NCI-H2107 treated with DMSO at 0.1 percent for 48 hours (cell line): ENCODE data around the gene POM121.
"Not testable (repeated sequence)": the region's sequence is repeated elsewhere in the genome, so short reads cannot be mapped to it uniquely, and the experiment has no call there.

Source experiments
- DNase-seq: peaks from one replicate; lab custom pipeline; 2025; ENCODE audit not compliant: unreplicated experiment; lab: John Stamatoyannopoulos, UW

Gene POM121

GRCh38 chr7:72949276-72949675 lies 24.4 kb downstream of the POM121 start:
- not testable (repeated sequence) for DNase-seq

- not testable (repeated sequence) for DNase-seq
Measured at GRCh38 chr7:72949686-72950085, 24.8 kb downstream of the POM121 start.

DNA sequence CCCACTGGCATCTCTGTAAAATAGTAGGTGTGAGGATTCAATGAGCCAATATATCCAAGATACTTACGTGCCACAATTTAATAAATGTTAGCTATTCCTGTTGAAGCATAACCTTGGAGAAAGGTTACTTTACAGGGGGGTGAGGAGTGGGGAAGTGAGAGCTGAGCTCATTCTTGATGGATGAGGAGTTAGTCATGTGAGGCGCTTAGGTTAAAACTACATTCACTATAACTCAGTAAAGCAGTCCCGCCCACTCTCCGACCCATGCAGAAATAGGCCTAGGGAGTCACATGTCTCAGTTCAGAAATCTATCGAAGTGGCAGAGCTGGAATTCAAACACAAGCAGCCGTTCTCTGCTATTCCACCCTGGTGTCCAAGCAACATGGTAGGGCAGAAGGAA lies 25.5 kb downstream of the POM121 start:
- DNase-seq = not testable (repeated sequence)

DNA sequence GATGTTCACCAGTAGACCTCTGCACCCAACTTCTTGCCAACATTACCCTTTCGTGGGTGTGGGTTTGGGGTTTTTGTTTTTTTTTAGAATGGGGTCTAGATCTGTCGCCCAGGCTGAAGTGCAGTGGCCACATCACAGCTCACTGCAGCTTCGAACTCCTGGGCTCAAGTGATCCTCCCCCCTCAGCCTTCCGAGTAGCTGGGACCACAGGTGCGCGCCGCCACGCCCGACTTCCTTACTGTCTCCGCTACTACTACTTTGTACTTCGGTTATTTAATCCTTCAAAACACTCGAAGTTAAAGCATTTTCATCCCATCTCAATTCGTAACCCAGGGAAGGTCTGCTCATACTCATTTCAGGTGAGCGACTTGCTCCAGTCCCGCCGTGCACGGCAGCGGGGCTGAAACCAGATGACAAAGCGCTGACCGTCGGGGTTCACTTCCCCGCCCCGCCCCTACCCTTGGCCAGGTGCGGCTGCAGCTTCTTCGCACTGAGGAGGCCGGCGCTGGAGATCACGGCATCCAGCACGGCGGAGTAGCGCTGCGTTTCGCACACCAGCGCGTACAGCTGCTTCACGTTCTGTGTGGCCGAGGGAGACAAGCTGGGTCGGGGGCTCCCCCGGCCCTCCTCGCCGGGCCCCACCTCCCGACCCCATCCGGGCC lies 29.1 kb downstream of the POM121 start:
- not testable (repeated sequence) for DNase-seq

DNA sequence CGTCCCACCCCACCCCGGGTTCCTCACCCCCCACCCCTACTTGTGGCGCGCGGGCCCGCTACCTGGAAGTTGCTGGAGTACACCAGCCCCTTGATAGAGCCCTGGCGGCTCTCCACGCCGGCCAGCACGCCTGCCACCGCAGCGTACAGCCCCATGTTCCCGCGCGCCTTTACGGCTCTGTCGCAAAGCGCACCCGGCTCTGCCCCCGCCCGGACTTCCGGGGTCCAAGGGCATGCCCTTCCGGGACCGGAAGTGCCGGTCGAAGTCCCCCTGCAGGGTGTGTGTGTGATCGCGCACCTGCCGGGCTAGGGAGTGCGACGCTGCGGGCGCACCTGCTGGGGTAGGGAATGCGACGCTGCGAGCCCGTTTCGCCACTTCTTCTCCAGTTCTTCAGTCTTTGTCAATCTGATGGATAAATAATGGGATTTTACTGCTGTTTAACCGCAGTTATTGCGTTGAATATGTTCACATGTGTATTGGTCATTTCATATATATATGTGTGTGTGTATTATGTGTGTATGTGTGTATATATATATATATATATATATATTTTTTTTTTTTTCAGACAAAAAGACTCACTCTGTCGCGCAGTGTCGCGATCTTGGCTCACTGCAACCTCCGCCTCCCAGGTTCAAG lies 29.8 kb downstream of the POM121 start:
- not testable (repeated sequence) for DNase-seq

GRCh38 chr7:72960029-72960428 lies 35.1 kb downstream of the POM121 start:
- DNase-seq = not testable (repeated sequence)

DNA sequence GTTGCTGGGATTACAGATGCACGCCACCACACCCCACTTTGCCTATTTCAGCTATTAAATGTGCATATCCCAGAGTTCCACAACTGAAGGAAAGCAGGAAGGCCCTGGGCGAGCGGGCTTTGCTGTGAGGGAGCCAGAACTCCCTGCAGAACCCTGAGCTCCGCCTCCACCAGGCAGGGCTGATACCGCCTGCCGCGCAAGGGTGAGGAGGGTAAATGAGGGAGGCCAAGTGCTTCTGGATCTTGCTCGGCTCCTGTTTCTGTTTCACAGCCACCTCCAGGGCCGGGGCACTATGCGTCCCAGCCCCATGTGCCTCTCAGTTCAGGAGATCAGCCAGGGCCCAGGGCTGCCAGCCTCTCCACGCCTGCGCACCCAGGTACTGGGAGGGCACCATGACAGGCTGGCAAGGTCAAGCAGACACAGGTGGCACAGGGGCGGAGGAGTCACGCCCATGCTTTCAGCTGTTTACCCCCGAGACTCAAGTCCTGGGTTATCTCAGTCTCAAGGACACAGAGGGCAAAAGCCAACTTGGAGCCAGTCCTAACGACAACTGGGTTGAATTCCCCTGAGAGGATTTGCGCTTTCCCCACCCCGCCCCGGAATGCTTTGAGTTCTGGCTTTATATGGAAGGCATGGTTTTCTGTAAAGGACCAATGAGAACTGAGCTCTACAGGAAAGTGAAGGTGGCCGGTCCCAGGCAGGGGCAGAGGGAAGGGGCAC lies 35.9 kb downstream of the POM121 start:
- not testable (repeated sequence) for DNase-seq

DNA sequence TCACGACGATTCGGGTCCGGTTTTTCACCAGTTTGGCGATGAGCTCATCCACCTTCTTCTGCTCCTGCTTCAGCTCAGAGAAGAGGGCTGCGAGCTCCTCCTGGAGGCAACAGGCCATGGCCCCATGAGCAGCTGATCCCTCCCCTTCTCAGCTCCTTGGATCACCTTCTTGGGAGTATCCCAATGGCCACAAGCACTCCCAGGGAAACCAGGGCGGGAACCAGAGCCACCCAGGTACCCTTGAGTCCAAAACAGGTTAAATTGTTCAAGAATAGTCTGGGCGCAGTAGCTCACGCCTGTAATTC lies 36.4 kb downstream of the POM121 start:
- DNase-seq = not testable (repeated sequence)

DNA sequence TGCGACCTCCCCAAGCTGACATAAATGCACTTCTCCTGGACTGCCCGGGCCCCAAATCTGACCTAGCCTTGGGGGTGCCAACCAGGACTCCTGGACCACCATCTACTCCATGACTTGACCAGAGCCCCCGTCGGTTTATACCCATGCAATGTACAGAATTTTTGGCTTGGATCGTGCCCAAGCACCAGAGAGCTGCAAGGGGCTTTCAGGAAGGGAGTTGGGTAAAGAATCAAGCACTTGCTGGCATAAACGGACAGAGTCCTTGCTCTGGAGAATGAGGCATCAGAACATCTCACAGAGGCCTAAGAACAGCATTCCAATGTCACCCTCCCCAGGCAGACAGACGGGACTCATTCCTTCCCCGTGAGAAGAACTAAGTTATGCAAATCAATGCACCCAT lies 38.2 kb downstream of the POM121 start:
- DNase-seq = not testable (repeated sequence)

GRCh38 chr7:72965186-72965975 lies 40.5 kb downstream of the POM121 start:
- DNase-seq = not testable (repeated sequence)

GRCh38 chr7:72966892-72967291 lies 42.0 kb downstream of the POM121 start:
- DNase-seq = not testable (repeated sequence)

DNA sequence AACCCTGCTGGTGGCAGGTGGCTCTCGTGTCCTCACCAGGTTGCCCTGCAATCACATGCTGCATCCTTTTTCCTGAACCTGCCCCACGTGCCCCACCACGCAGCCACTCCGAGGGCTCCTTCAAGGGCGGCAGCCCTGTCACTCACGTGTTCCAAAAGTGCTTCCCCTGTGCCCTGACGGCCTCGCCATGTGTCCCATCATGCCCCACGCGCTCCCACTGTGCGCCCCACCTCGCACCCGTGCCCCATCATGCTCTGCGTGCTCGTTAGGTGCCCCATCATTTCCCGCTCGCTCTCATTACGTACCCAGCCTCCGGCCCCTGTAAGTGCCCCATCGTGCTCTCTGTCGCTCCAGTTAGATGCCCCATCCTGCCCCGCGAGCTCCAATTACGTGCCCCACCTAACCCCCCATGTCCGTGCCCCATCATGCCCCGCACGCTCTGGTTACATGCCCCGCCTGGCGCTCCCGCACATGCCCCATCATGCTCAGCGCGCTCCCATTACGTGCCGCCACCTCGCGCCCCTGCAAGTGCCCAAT lies 44.2 kb downstream of the POM121 start, which contains the start of gene TRIM74:
Gene TRIM74, minus strand, starts transcription at position 487 of the 537 bp plus-strand sequence. CDS start 3,309 bp downstream, outside the sequence.
- DNase-seq = not testable (repeated sequence)

- not testable (repeated sequence) for DNase-seq
Measured at GRCh38 chr7:72969688-72970087, 44.8 kb downstream of the POM121 start.

GRCh38 chr7:72971505-72971904 lies 46.6 kb downstream of the POM121 start:
- DNase-seq = not testable (repeated sequence)

GRCh38 chr7:72974781-72975180 lies 49.9 kb downstream of the POM121 start:
- DNase-seq = not testable (repeated sequence)

- DNase-seq = not testable (repeated sequence)
Measured at GRCh38 chr7:72975656-72976286, 50.9 kb downstream of the POM121 start.

- DNase-seq = not testable (repeated sequence)
Measured at GRCh38 chr7:72976434-72976833, 51.5 kb downstream of the POM121 start.

- not testable (repeated sequence) for DNase-seq
Measured at GRCh38 chr7:72980382-72980781, 55.5 kb downstream of the POM121 start.

- DNase-seq = not testable (repeated sequence)
Measured at GRCh38 chr7:72982084-72982483, 57.2 kb downstream of the POM121 start.
